ENCODE measurements around the gene MRPL51. TPM values are rescaled to one million over a fixed set of nuclear protein-coding genes. Genes with fewer than 3 reads are reported as not detected.
A peak's percentile ranks its signal among the peaks of the same experiment; 100 is the strongest.

Gene MRPL51
- total and polyA plus RNA-seq, 10 of the 15 experiments (the other 5 are each of a cell fraction or from before 2014, with no cell fraction given): 137 to 1,202 (median 267) TPM

DNA sequence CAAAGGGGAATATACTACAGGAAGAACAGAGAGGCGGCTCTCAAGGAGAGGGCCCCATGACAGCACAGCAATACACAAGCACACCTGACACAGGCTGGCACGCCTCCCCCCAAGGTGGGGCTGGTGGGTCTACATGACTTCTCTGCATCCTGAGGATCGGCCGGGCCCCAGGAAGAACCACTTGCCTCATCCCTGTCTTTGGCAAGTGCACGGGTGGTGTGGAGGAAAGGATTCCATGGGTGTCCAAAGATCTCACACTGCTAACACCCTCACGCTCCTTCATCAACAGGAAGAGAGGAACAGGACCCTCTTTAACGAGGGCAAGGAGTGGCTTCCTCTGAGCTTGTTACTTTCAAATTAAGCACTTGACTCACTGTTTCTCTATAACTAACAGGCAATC is 29.8 kb downstream of the MRPL51 start:
- 72% methylated on average over 7 of the region's 7 CpGs for WGBS (ENCODE audit: insufficient coverage, insufficient replicate concordance, low lambda C conversion rate, missing lambda C conversion rate)
- Histone ChIP-seq H2AFZ (ENCODE audit: control insufficient read depth, low read depth, low read length) (no peak overlapping the region), H3K79me2 (ENCODE audit: control insufficient read depth, insufficient read depth, low read length) (peaks cover 71% of the 10 kb centered on the region), H3K4me2 (ENCODE audit: control insufficient read depth, insufficient read depth) (peak overlapping the region; percentile 75; the same call in 1 of the 2 replicates), H3K4me3 (no peak overlapping the region), H3K27ac (ENCODE audit: control insufficient read depth, insufficient read depth) (peak overlapping the region; percentile 89), H3K4me1 (ENCODE audit: control insufficient read depth, insufficient read depth, low read length) (peaks cover 51% of the 10 kb centered on the region), H4K20me1 (ENCODE audit: control insufficient read depth, insufficient read depth) (no peaks in the 10 kb centered on the region), H3K27me3 (replicated peaks in 1 of 2; ENCODE audit: control insufficient read depth in 2 of 2, insufficient read depth in 2 of 2, low read length in 1 of 2) (no peaks in the 10 kb centered on the region), H3K9ac (ENCODE audit: control insufficient read depth, insufficient read depth, low read length) (no peak overlapping the region), H3K9me3 (replicated peaks; ENCODE audit: control insufficient read depth, insufficient read depth, low read length) (no peaks in the 10 kb centered on the region), H3K36me3 (ENCODE audit: control insufficient read depth in 2 of 2, insufficient read depth in 2 of 2, low read length in 1 of 2) (peaks cover 28 to 46% of the 10 kb centered on the region in 2 experiments)
- ChIA-PET SMC1A (ENCODE audit: uncharacterized antibody, unreplicated experiment) (interaction anchor here (0.9 to 8.7 kb wide), 14 partner anchors 9 to 137 kb away, joined by 3 to 169 read pairs (median 10); partner anchors contain the start of genes CD27, GAPDH and TAPBPL), CTCF (interaction anchor here (0.8 to 7.3 kb wide), 16 partner anchors 10 to 181 kb away, joined by 3 to 147 read pairs (median 5); partner anchors contain the start of genes CD27 and MRPL51), RAD21 (ENCODE audit: unreplicated experiment) (interaction anchor here (1.0 to 8.8 kb wide), 11 partner anchors 8 to 141 kb away, joined by 3 to 319 read pairs (median 4); partner anchors contain the start of genes CD27 and TAPBPL), POLR2A (interaction anchor here (0.5 to 10.3 kb wide), 5 partner anchors 17 to 266 kb away, joined by 6 to 384 read pairs (median 33); partner anchors contain the start of genes CD27 and TAPBPL)
- ATAC-seq (no peak), DNase-seq (ENCODE audit: low read depth, low spot score) (no peak), FAIRE-seq (no peak)
- TF ChIP-seq PAX5 (IDR thresholded peaks at IDR 0.05; ENCODE audit: borderline replicate concordance, low read depth, low read length): no peak
- no peak for TF ChIP-seq ESRRA (IDR thresholded peaks at IDR 0.05; ENCODE audit: low read length)
- no peak for TF ChIP-seq MYB (IDR thresholded peaks at IDR 0.05; ENCODE audit: borderline replicate concordance, low read depth, low read length)
- no peak for TF ChIP-seq MYC (IDR thresholded peaks at IDR 0.05; ENCODE audit: insufficient read depth, insufficient read length, insufficient replicate concordance, low read length, severe bottlenecking)
- TF ChIP-seq SMARCA5 (IDR thresholded peaks at IDR 0.05): no peak
- no peak for TF ChIP-seq NFYA (IDR thresholded peaks at IDR 0.05; ENCODE audit: borderline replicate concordance, low read depth, low read length)
- no peak for TF ChIP-seq CHD2 (IDR thresholded peaks at IDR 0.05; ENCODE audit: borderline replicate concordance, low read depth, low read length)
- no peak for TF ChIP-seq TAF1 (IDR thresholded peaks at IDR 0.05; ENCODE audit: borderline replicate concordance, low read depth, low read length)
- TF ChIP-seq, protein P1, sequence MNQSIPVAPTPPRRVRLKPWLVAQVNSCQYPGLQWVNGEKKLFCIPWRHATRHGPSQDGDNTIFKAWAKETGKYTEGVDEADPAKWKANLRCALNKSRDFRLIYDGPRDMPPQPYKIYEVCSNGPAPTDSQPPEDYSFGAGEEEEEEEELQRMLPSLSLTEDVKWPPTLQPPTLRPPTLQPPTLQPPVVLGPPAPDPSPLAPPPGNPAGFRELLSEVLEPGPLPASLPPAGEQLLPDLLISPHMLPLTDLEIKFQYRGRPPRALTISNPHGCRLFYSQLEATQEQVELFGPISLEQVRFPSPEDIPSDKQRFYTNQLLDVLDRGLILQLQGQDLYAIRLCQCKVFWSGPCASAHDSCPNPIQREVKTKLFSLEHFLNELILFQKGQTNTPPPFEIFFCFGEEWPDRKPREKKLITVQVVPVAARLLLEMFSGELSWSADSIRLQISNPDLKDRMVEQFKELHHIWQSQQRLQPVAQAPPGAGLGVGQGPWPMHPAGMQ (IDR thresholded peaks at IDR 0.05; ENCODE audit: borderline replicate concordance): no peak
- TF ChIP-seq, protein P2, sequence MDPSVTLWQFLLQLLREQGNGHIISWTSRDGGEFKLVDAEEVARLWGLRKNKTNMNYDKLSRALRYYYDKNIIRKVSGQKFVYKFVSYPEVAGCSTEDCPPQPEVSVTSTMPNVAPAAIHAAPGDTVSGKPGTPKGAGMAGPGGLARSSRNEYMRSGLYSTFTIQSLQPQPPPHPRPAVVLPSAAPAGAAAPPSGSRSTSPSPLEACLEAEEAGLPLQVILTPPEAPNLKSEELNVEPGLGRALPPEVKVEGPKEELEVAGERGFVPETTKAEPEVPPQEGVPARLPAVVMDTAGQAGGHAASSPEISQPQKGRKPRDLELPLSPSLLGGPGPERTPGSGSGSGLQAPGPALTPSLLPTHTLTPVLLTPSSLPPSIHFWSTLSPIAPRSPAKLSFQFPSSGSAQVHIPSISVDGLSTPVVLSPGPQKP (IDR thresholded peaks at IDR 0.05; ENCODE audit: low read depth, low read length): no peak
- in situ Hi-C loops (cut with MboI) (loop anchor here (5.0 kb wide), 1 partner anchor 36 kb away; no protein-coding TSS in a partner anchor), intact Hi-C loops (cut with micrococcal nuclease; ENCODE audit: unreplicated experiment) (no loop called here)
- no TSS peak for BruUV-seq (replicated peaks)

All from GM12878 (cell line).